GM12878 (cell line): ENCODE results near the gene PCED1B. TPM values are rescaled to one million over a fixed set of nuclear protein-coding genes. Genes with fewer than 3 reads are reported as not detected.

ENCODE experiments used
- ATAC-seq: fragments of 200-7000 bp; cut with Tn5 transposase; 3 replicates; pipeline ENCODE4 v1.9.1; 2020; ENCODE audit warnings: mild to moderate bottlenecking, moderate library complexity
- BruUV-seq: library from RNA; stranded (reverse); fragments of 400-500 nt; replicated peaks from 2 replicates; lab custom pipeline; 2021; lab: Mats Ljungman, UMichigan
- CTCF ChIA-PET: fragments of 300-600 bp; sonication (Branson Sonifier 250); formaldehyde crosslinking; extraction: SDS; loops from one replicate; lab custom pipeline; 2021; ENCODE audit warnings: inconsistent platforms; lab: Yijun Ruan, JAX
- POLR2A ChIA-PET: fragments of 350-600 bp; formaldehyde crosslinking; extraction: SDS; loops from one replicate; lab custom pipeline; 2021; ENCODE audit warnings: inconsistent platforms; lab: Charles Lee
- RAD21 ChIA-PET: fragments of 300-600 bp; sonication (Branson Sonifier 250); formaldehyde crosslinking; loops from one replicate; lab custom pipeline; 2023; ENCODE audit warnings: antibody characterized with exemption; ENCODE audit not compliant: unreplicated experiment; lab: Charles Lee
- SMC1A ChIA-PET: fragments of 300-600 bp; sonication (Branson Sonifier 250); formaldehyde crosslinking; loops from one replicate; lab custom pipeline; 2023; ENCODE audit not compliant: unreplicated experiment, uncharacterized antibody; lab: Charles Lee
- DNase-seq: peaks from one replicate; pipeline ENCODE4 v3.0.0-alpha.2; 2011; ENCODE audit warnings: low read depth, low spot score
- FAIRE-seq: peaks from 3 replicates; lab custom pipeline; 2011; peaks lifted over from hg19 to GRCh38; lab: Jason Lieb, UNC
- H2AFZ ChIP-seq: 2 replicates; pipeline ENCODE4 v1.6.0; 2011; ENCODE audit warnings: low read depth, low read length, control low read depth; ENCODE audit not compliant: control insufficient read depth
- H3K27ac ChIP-seq: 2 replicates; pipeline ENCODE4 v1.5.1; 2011; ENCODE audit warnings: control low read depth; ENCODE audit not compliant: control insufficient read depth, insufficient read depth
- H3K27me3 ChIP-seq, 2 experiments: replicated peaks in 1 of 2; 2 replicates each; pipeline versions ENCODE4 v1.6.0 to v1.6.1; 2011; ENCODE audit warnings: low read length in 1 of 2; ENCODE audit not compliant: control insufficient read depth in 2 of 2, insufficient read depth in 2 of 2
- H3K36me3 ChIP-seq, 2 experiments: 2 replicates each; pipeline ENCODE4 v1.5.1; 2011; ENCODE audit warnings: low read length in 1 of 2; ENCODE audit not compliant: control insufficient read depth in 2 of 2, insufficient read depth in 2 of 2
- H3K4me1 ChIP-seq: 2 replicates; pipeline ENCODE4 v1.6.1; 2011; ENCODE audit warnings: mild to moderate bottlenecking, low read length, moderate library complexity, mixed read lengths; ENCODE audit not compliant: control insufficient read depth, insufficient read depth
- H3K4me2 ChIP-seq: 2 replicates; pipeline ENCODE4 v1.6.0; 2011; ENCODE audit warnings: control low read depth; ENCODE audit not compliant: control insufficient read depth, insufficient read depth
- H3K4me3 ChIP-seq: fragments of 200-600 bp; sonication (generic); 2 replicates; pipeline ENCODE4 v1.5.1; 2016
- H3K79me2 ChIP-seq: 2 replicates; pipeline ENCODE4 v1.6.0; 2011; ENCODE audit warnings: low read length; ENCODE audit not compliant: control insufficient read depth, insufficient read depth
- H3K9ac ChIP-seq: 2 replicates; pipeline ENCODE4 v1.8.0; 2011; ENCODE audit warnings: low read length, control low read depth, mixed read lengths; ENCODE audit not compliant: control insufficient read depth, insufficient read depth
- H3K9me3 ChIP-seq: replicated peaks from 3 replicates; pipeline ENCODE4 v1.5.1; 2011; ENCODE audit warnings: mild to moderate bottlenecking, low read length; ENCODE audit not compliant: control insufficient read depth, insufficient read depth
- H4K20me1 ChIP-seq: 2 replicates; pipeline ENCODE4 v1.6.0; 2011; ENCODE audit not compliant: control insufficient read depth, insufficient read depth
- BHLHE40 ChIP-seq, 2 experiments: fragments of 450-650 bp in 1 of 2; IDR thresholded peaks; 2 replicates each; pipeline ENCODE4 v1.6.1; 2011 to 2017; ENCODE audit warnings: low read depth in 2 of 2, borderline replicate concordance in 1 of 2, improper control_type of control experiment in 1 of 2, low read length in 1 of 2, mild to moderate bottlenecking in 1 of 2
- CEBPB ChIP-seq, 2 experiments: fragments of 150-350 bp in 1 of 2; IDR thresholded peaks; 2 replicates each; pipeline ENCODE4 v1.6.1; 2012 to 2014; ENCODE audit warnings: low read depth in 2 of 2, low read length in 2 of 2, borderline replicate concordance in 1 of 2, inconsistent platforms in 1 of 2
- CHD1 ChIP-seq: IDR thresholded peaks from 2 replicates; pipeline ENCODE4 v1.6.1; 2012; ENCODE audit warnings: low read depth, low read length, improper control_type of control experiment
- ETV6 ChIP-seq, 2 experiments: fragments of 450-650 bp in 1 of 2; IDR thresholded peaks in 1 of 2; conservative IDR thresholded peaks in 1 of 2; 2 replicates each; pipeline ENCODE4 v1.6.1; 2014; ENCODE audit warnings: antibody characterized with exemption in 1 of 2, borderline replicate concordance in 1 of 2, low read depth in 1 of 2, mild to moderate bottlenecking in 1 of 2, moderate library complexity in 1 of 2
- IKZF1 ChIP-seq: fragments of 450-650 bp; conservative IDR thresholded peaks from 2 replicates; pipeline ENCODE4 v1.6.1; 2017; ENCODE audit warnings: antibody characterized with exemption, mild to moderate bottlenecking
- IKZF2 ChIP-seq, 2 experiments: fragments of 450-650 bp; IDR thresholded peaks; 2 replicates each; pipeline ENCODE4 v1.6.1; 2017; ENCODE audit warnings: mild to moderate bottlenecking in 2 of 2, moderate library complexity in 2 of 2
- MTA2 ChIP-seq: fragments of 450-650 bp; IDR thresholded peaks from 2 replicates; pipeline ENCODE4 v1.6.1; 2016; ENCODE audit warnings: low read depth, mild to moderate bottlenecking, moderate library complexity
- MXI1 ChIP-seq: fragments of 150-350 bp; IDR thresholded peaks from 2 replicates; pipeline ENCODE4 v1.6.1; 2011; ENCODE audit warnings: low read depth, mild to moderate bottlenecking, inconsistent platforms, low read length, improper control_type of control experiment
- NFYB ChIP-seq: IDR thresholded peaks from 2 replicates; pipeline ENCODE4 v1.6.1; 2011; ENCODE audit warnings: low read depth, mild to moderate bottlenecking, low read length, improper control_type of control experiment, moderate library complexity; ENCODE audit not compliant: insufficient read depth
- RAD21 ChIP-seq: IDR thresholded peaks from 2 replicates; pipeline ENCODE4 v1.6.1; 2011; ENCODE audit warnings: mild to moderate bottlenecking, low read depth, low read length, moderate library complexity; ENCODE audit not compliant: insufficient read depth
- RAD51 ChIP-seq: fragments of 450-650 bp; IDR thresholded peaks from 2 replicates; pipeline ENCODE4 v1.6.1; 2016; ENCODE audit warnings: moderate library complexity, mild to moderate bottlenecking, inconsistent platforms
- RB1 ChIP-seq: fragments of 450-650 bp; formaldehyde crosslinking; IDR thresholded peaks from 2 replicates; pipeline ENCODE4 v1.6.1; 2017; ENCODE audit warnings: mild to moderate bottlenecking, borderline replicate concordance
- TAF1 ChIP-seq: IDR thresholded peaks from 2 replicates; pipeline ENCODE4 v1.6.1; 2011; ENCODE audit warnings: mild to moderate bottlenecking, low read depth, low read length, borderline replicate concordance
- TCF12 ChIP-seq: IDR thresholded peaks from 2 replicates; pipeline ENCODE4 v1.6.1; 2011; ENCODE audit warnings: low read depth, mild to moderate bottlenecking, low read length
- TCF3 ChIP-seq: IDR thresholded peaks from 2 replicates; pipeline ENCODE4 v1.6.1; 2012; ENCODE audit warnings: low read depth, mild to moderate bottlenecking, low read length, borderline replicate concordance; ENCODE audit not compliant: insufficient read depth
- ZNF384 ChIP-seq: IDR thresholded peaks from 2 replicates; pipeline ENCODE4 v1.6.1; 2012; ENCODE audit warnings: low read depth, mild to moderate bottlenecking, low read length, improper control_type of control experiment, borderline replicate concordance
- ZNF687 ChIP-seq: fragments of 450-650 bp; IDR thresholded peaks from 2 replicates; pipeline ENCODE4 v1.6.1; 2017; ENCODE audit warnings: mild to moderate bottlenecking, moderate library complexity
- ZZZ3 ChIP-seq: IDR thresholded peaks from 2 replicates; pipeline ENCODE4 v1.6.1; 2011; ENCODE audit warnings: low read depth; ENCODE audit not compliant: control insufficient read depth, insufficient read length
- WGBS: methylation state at CpG from one replicate; pipeline ENCODE4 v1.1.6; 2016; ENCODE audit warnings: low lambda C conversion rate; ENCODE audit not compliant: insufficient replicate concordance, insufficient coverage; ENCODE audit errors: missing lambda C conversion rate; 5-methylcytosine and 5-hydroxymethylcytosine counted together
- in situ Hi-C: fragments of 300-500 bp; cut with MboI; formaldehyde crosslinking; loops from 9 replicates; pipeline ENCODE4 v1.14.3; 2018; ENCODE audit warnings: mixed read lengths
- intact Hi-C: fragments of 100-400 bp; cut with micrococcal nuclease; formaldehyde crosslinking; loops from one replicate; pipeline ENCODE4 v1.14.2; 2022; ENCODE audit not compliant: unreplicated experiment
- polyA plus RNA-seq, 11 experiments: library from polyadenylated mRNA; depleted of rRNA in 4 of 11; unstranded in 6 of 11; stranded (reverse) in 5 of 11; fragments of >200 nt; fragmentation: Nextera tagmentation in 4 of 11; fragmentation: Illumina TruSeq in 1 of 11; extraction: Ambion mirVana in 4 of 11; extraction: Trizol in 1 of 11; gene quantifications; 1 replicate in 1 of 11; 2 replicates in 10 of 11; pipeline versions ENCODE4 v1.2.1 to v1.2.3, GENCODE V29; 2011 to 2016; ENCODE audit warnings: inconsistent platforms in 2 of 11, missing spikeins in 2 of 11, low read depth in 1 of 11
- total RNA-seq, 4 experiments: library from RNA; depleted of rRNA in 3 of 4; stranded (reverse); fragments of >200 nt in 3 of 4; fragmentation: Illumina TruSeq in 1 of 4; extraction: Trizol in 1 of 4; gene quantifications; 2 replicates each; pipeline versions ENCODE4 v1.2.1 to v1.2.3, GENCODE V29; 2013 to 2021
- TF ChIP-seq, protein P1 (sequence below): IDR thresholded peaks from 2 replicates; pipeline ENCODE4 v1.6.1; 2011; ENCODE audit warnings: borderline replicate concordance, low read depth, mild to moderate bottlenecking, moderate library complexity, mixed read lengths, low read length; ENCODE audit not compliant: insufficient read depth; ENCODE audit errors: extremely low read length

PCED1B gene
- total and polyA plus RNA-seq, 10 of the 15 experiments (the other 5 are each of a cell fraction or from before 2014, with no cell fraction given) = 0.80 to 8.8 (median 3.0) TPM

- no peak overlapping the region; the same call in 1 of the 2 replicates for H3K4me3 ChIP-seq
- SMC1A ChIA-PET = interaction anchor here (0.7 to 3.8 kb wide), 20 partner anchors 9 to 184 kb away, joined by 3 to 54 read pairs (median 4); no protein-coding TSS in a partner anchor
- peak overlapping the region; percentile 8 for H3K9ac ChIP-seq
- CTCF ChIA-PET = interaction anchor here (0.7 to 2.8 kb wide), 13 partner anchors 8 to 1249 kb away, joined by 3 to 26 read pairs (median 5); no protein-coding TSS in a partner anchor
- POLR2A ChIA-PET = interaction anchor here (0.5 to 2.8 kb wide), 10 partner anchors 9 to 843 kb away, joined by 3 to 36 read pairs (median 4); no protein-coding TSS in a partner anchor
- DNase-seq = peak; percentile 66
- no peaks in the 10 kb centered on the region for H3K9me3 ChIP-seq
- no peaks in the 10 kb centered on the region for H4K20me1 ChIP-seq
- FAIRE-seq = peak; percentile 80
- no TSS peak for BruUV-seq
- no peaks in the 10 kb centered on the region for H3K79me2 ChIP-seq
- peaks cover 21% of the 10 kb centered on the region for H3K4me1 ChIP-seq
- RAD21 ChIA-PET = interaction anchor here (0.8 to 3.6 kb wide), 21 partner anchors 11 to 1221 kb away, joined by 3 to 98 read pairs (median 4); partner anchors contain the start of genes PCED1B and RPAP3
- H3K27ac ChIP-seq = peak overlapping the region; percentile 66
- intact Hi-C loops (no loop called here), in situ Hi-C loops (no loop called here)
- WGBS = 3% methylated on average over 2 of the region's 2 CpGs
- ATAC-seq = peak; percentile 87
- H2AFZ ChIP-seq = no peak overlapping the region
- H3K27me3 ChIP-seq = no peaks in the 10 kb centered on the region
- H3K36me3 ChIP-seq = no peaks in the 10 kb centered on the region
- H3K4me2 ChIP-seq = peak overlapping the region; percentile 78
- TF ChIP-seq ETV6 (conservative IDR thresholded peaks at IDR 0.05 in 1 of 2, IDR thresholded peaks at IDR 0.05 in 1 of 2; ENCODE audit: borderline replicate concordance in 1 of 2, low read depth in 1 of 2) = peak in 1 of 2 experiments; percentile 89; a peak in 2 of 4 replicates
- TF ChIP-seq MXI1 = no peak
- TF ChIP-seq MTA2 = no peak
- TF ChIP-seq ZZZ3 = no peak
- peak; percentile 76 for TF ChIP-seq IKZF1
- TF ChIP-seq RAD21 = no peak
- TF ChIP-seq, protein P1, sequence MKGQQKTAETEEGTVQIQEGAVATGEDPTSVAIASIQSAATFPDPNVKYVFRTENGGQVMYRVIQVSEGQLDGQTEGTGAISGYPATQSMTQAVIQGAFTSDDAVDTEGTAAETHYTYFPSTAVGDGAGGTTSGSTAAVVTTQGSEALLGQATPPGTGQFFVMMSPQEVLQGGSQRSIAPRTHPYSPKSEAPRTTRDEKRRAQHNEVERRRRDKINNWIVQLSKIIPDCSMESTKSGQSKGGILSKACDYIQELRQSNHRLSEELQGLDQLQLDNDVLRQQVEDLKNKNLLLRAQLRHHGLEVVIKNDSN = peak; percentile 77
- 0 out of 2 replicates have a peak, but pooled peaks have one; percentile 21 for TF ChIP-seq RB1
- peak; percentile 64; the same call in 1 of the 2 replicates for TF ChIP-seq TCF3
- TF ChIP-seq CEBPB (IDR thresholded peaks at IDR 0.05; ENCODE audit: borderline replicate concordance in 1 of 2, low read depth in 2 of 2, low read length in 2 of 2) = no peak
- no peak for TF ChIP-seq CHD1
- peak; percentile 49; the same call in 1 of the 2 replicates for TF ChIP-seq ZNF687
- peak; percentile 56; the same call in 1 of the 2 replicates for TF ChIP-seq NFYB
- no peak for TF ChIP-seq TAF1
- TF ChIP-seq ZNF384 = no peak
- TF ChIP-seq IKZF2 (IDR thresholded peaks at IDR 0.05) = peak; percentile 33 to 52; a peak in 1 of 4 replicates
- TF ChIP-seq BHLHE40 (IDR thresholded peaks at IDR 0.05; ENCODE audit: borderline replicate concordance in 1 of 2, low read depth in 2 of 2, low read length in 1 of 2) = peak; percentile 37 to 57; a peak in 2 of 4 replicates
- 0 out of 2 replicates have a peak, but pooled peaks have one; percentile 44 for TF ChIP-seq TCF12
- peak; percentile 70; the same call in 1 of the 2 replicates for TF ChIP-seq RAD51
These were observed 127.9 kb downstream of the PCED1B start for GRCh38 chr12:47207340-47207717.
